KG1 (cell line): ENCODE measurements around the gene PGM2.
"Not testable (repeated sequence)": the region's sequence is repeated elsewhere in the genome, so short reads cannot be mapped to it uniquely, and the experiment has no call there.

ENCODE experiments used
- DNase-seq: peaks from one replicate; lab custom pipeline; 2025; lab: John Stamatoyannopoulos, UW

PGM2 gene

GRCh38 chr4:37818752-37819151 is 7.7 kb upstream of the PGM2 start:
- DNase-seq, result no peak

- DNase-seq, result not testable (repeated sequence)
These were observed 6.0 kb upstream of the PGM2 start for GRCh38 chr4:37820458-37820857.

GRCh38 chr4:37821953-37822605 is 4.4 kb upstream of the PGM2 start:
- DNase-seq, result no peak

GRCh38 chr4:37825501-37825900 is 985 bp upstream of the PGM2 start:
- DNase-seq, result not testable (repeated sequence)

GRCh38 chr4:37825968-37826294 is 555 bp upstream of the PGM2 start:
- peak; percentile 87 for DNase-seq

GRCh38 chr4:37827030-37827685 is 672 bp downstream of the PGM2 start:
- no peak for DNase-seq

- no peak for DNase-seq
These were observed 1.4 kb downstream of the PGM2 start for GRCh38 chr4:37827802-37828321.

GRCh38 chr4:37828843-37829242 is 2.4 kb downstream of the PGM2 start:
- DNase-seq, result no peak

- no peak for DNase-seq
These were observed 4.2 kb downstream of the PGM2 start for GRCh38 chr4:37830640-37831039.

- no peak for DNase-seq
These were observed 8.5 kb downstream of the PGM2 start for GRCh38 chr4:37835031-37835430.

GRCh38 chr4:37835806-37836205 is 9.3 kb downstream of the PGM2 start:
- no peak for DNase-seq

GRCh38 chr4:37836274-37836673 is 9.8 kb downstream of the PGM2 start:
- no peak for DNase-seq

GRCh38 chr4:37836838-37837440 is 10.5 kb downstream of the PGM2 start:
- DNase-seq, result no peak

- DNase-seq, result no peak
These were observed 11.0 kb downstream of the PGM2 start for GRCh38 chr4:37837446-37837845.

GRCh38 chr4:37839426-37839825 is 12.9 kb downstream of the PGM2 start:
- DNase-seq, result no peak

- DNase-seq, result no peak
These were observed 17.7 kb downstream of the PGM2 start for GRCh38 chr4:37844204-37844603.

- no peak for DNase-seq
These were observed 18.7 kb downstream of the PGM2 start for GRCh38 chr4:37845201-37845600.

- DNase-seq, result no peak
These were observed 20.9 kb downstream of the PGM2 start for GRCh38 chr4:37847311-37847884.

GRCh38 chr4:37852376-37852775 is 25.9 kb downstream of the PGM2 start:
- no peak for DNase-seq

GRCh38 chr4:37858112-37858511 is 31.6 kb downstream of the PGM2 start:
- DNase-seq, result no peak

- no peak for DNase-seq
These were observed 32.4 kb downstream of the PGM2 start for GRCh38 chr4:37858872-37859271.

GRCh38 chr4:37860266-37860665 is 33.8 kb downstream of the PGM2 start:
- no peak for DNase-seq

- no peak for DNase-seq
These were observed 36.5 kb downstream of the PGM2 start for GRCh38 chr4:37862961-37863360.
